Progenitor cell of endocrine pancreas (in vitro differentiated cells): Measurements from ENCODE around the gene CCDC85C. TPM values are rescaled to one million over a fixed set of nuclear protein-coding genes. Genes with fewer than 3 reads are reported as not detected.
A peak's percentile ranks its signal among the peaks of the same experiment; 100 is the strongest.

Source experiments
- DNase-seq: peaks from one replicate; pipeline ENCODE4 v3.0.0; 2021; ENCODE audit warnings: low spot score; ENCODE audit not compliant: unreplicated experiment
- H3K27ac Mint-ChIP-seq: 2 replicates; pipeline ENCODE4 v1.8.0; 2021; ENCODE audit warnings: mild to moderate bottlenecking, moderate library complexity, mixed read lengths
- H3K27me3 Mint-ChIP-seq: 2 replicates; pipeline ENCODE4 v1.8.0; 2021; ENCODE audit warnings: mixed read lengths
- H3K36me3 Mint-ChIP-seq: 2 replicates; pipeline ENCODE4 v1.8.0; 2022; ENCODE audit warnings: mixed read lengths; ENCODE audit not compliant: insufficient read depth
- H3K4me1 Mint-ChIP-seq: 2 replicates; pipeline ENCODE4 v1.8.0; 2021; ENCODE audit warnings: low read depth, mixed read lengths
- H3K4me3 Mint-ChIP-seq: 2 replicates; pipeline ENCODE4 v1.8.0; 2021; ENCODE audit warnings: low read depth, mild to moderate bottlenecking, moderate library complexity, mixed read lengths
- H3K9me3 Mint-ChIP-seq: 2 replicates; pipeline ENCODE4 v1.8.0; 2021; ENCODE audit warnings: low read depth, mixed read lengths
- total RNA-seq: library from RNA; stranded (reverse); gene quantifications from 2 replicates; pipeline ENCODE4 v1.2.1, GENCODE V29; 2021
- TF ChIP-seq, protein P1 (sequence below): fragments of 200-600 bp; sonication (generic); IDR thresholded peaks from one replicate; pipeline ENCODE4 v1.5.0; 2021; ENCODE audit warnings: antibody characterized with exemption, mild to moderate bottlenecking; ENCODE audit not compliant: unreplicated experiment

Gene CCDC85C
- total RNA-seq, 1 donor from 2014 or later = 44.9 TPM

DNA sequence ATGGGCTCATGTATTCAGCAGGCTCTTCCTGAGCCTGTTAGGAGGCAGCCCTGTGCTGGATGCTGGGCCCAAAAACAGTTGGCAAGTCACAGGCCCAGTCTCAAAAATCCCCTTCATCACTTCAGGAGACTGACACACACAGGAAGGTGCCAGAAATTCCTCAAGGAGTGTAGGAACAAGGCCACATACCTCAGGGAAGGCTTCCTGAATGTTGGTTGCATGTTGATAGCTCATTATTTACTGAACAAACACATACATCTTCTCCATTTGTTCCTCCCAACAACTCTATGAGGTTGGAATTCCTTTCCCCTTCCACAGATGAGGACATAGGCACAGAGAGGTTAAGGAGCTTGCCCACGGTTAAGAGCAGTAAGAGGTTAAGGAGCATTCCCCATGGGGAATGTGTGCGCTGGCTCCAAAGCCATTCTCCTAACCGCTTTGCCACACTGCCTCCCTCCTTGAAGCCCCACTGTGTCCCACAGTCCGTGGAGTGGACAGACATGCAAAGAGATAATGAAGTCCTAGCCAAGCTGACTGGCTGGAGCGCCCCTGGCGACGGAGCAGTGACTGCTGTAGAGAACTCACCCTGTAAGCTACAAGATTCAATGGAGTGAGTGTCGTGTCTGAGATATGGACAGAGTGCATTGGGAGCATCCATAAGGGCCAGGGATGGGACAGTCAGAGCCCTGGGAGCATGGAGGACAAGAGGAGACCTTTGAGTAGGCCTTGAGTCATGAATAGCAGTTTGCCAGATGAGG lies 44.2 kb upstream of the CCDC85C start:
- TF ChIP-seq, protein P1, sequence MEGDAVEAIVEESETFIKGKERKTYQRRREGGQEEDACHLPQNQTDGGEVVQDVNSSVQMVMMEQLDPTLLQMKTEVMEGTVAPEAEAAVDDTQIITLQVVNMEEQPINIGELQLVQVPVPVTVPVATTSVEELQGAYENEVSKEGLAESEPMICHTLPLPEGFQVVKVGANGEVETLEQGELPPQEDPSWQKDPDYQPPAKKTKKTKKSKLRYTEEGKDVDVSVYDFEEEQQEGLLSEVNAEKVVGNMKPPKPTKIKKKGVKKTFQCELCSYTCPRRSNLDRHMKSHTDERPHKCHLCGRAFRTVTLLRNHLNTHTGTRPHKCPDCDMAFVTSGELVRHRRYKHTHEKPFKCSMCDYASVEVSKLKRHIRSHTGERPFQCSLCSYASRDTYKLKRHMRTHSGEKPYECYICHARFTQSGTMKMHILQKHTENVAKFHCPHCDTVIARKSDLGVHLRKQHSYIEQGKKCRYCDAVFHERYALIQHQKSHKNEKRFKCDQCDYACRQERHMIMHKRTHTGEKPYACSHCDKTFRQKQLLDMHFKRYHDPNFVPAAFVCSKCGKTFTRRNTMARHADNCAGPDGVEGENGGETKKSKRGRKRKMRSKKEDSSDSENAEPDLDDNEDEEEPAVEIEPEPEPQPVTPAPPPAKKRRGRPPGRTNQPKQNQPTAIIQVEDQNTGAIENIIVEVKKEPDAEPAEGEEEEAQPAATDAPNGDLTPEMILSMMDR = no peak
- H3K36me3 Mint-ChIP-seq = no peaks in the 10 kb centered on the region
- H3K4me1 Mint-ChIP-seq = peaks cover 4% of the 10 kb centered on the region
- H3K27ac Mint-ChIP-seq = no peak overlapping the region
- H3K4me3 Mint-ChIP-seq = no peak overlapping the region
- DNase-seq = no peak
- H3K27me3 Mint-ChIP-seq = peaks cover 47% of the 10 kb centered on the region
- H3K9me3 Mint-ChIP-seq = no peaks in the 10 kb centered on the region

DNA sequence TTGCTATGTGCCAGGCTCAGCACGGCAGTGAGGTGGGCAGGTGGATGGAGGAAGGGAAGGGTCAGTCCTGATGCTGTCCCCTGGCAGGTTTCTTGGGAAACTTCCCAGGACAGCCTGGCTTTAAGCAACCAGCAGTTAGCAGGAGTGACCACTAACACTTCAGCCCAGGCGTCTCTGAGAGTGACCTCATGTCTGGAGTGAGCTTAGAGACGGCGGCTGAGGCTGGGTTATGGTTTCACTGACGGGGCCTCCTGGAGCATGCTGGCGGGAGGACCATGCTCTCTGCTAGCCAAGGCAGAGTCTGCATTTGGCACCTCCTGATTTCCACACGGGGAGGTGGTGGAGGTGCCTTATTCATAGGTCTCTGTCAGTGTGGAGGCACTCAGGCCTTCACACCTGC lies 43.4 kb upstream of the CCDC85C start:
- Mint-ChIP-seq H3K36me3 (no peaks in the 10 kb centered on the region), H3K27ac (no peak overlapping the region), H3K9me3 (no peaks in the 10 kb centered on the region), H3K27me3 (peaks cover 47% of the 10 kb centered on the region), H3K4me1 (peaks cover 4% of the 10 kb centered on the region), H3K4me3 (no peak overlapping the region)
- no peak for DNase-seq
- TF ChIP-seq, protein P1 = no peak

- Mint-ChIP-seq H3K27ac (no peak overlapping the region), H3K27me3 (peaks cover 40% of the 10 kb centered on the region), H3K4me1 (peaks cover 4% of the 10 kb centered on the region), H3K4me3 (peak overlapping the region; percentile 59), H3K9me3 (no peaks in the 10 kb centered on the region), H3K36me3 (no peaks in the 10 kb centered on the region)
- TF ChIP-seq, protein P1 = no peak
- no peak for DNase-seq
Measured at GRCh38 chr14:99645545-99646505, 41.8 kb upstream of the CCDC85C start.

DNA sequence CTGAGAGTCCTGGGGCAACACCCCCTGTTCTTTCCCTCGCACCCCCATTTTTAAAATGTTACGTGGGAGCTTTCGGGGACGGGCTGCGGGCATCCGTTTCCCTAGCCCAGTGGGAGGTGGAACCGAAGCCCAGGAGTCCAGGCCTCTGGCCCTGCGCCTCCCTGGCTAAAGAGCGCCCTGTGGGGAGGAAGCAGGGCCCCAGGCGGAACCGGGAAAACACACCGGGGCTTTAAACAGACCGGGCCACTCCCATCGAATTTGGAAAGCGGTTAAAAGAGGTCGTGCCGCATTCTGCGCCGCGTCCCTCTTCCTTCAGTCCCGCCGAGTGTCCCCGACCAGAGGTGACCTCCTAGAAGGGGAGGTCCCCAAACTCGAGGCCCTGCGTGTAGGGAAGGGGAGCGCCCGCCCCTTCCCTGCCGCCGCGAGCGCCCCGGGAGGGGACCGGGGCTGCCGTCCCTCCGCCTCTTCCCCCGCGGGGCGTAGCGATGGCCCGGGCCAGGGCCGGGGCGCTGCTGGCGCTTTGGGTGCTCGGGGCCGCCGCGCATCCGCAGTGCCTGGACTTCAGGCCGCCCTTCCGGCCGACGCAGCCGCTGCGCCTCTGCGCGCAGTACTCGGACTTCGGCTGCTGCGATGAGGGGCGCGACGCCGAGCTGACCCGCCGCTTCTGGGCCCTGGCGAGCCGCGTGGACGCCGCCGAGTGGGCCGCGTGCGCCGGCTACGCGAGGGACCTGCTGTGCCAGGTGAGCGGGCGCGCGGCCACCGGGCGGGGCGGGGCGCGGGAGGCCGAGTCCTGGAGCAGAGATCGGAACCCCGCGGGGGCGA lies 40.9 kb upstream of the CCDC85C start, which contains the start of gene HHIPL1:
Gene HHIPL1 (plus strand): TSS at position 407 of the 822 bp plus-strand sequence. CDS start 79 bp downstream, at position 486.
- peaks cover 37% of the 10 kb centered on the region for H3K27me3 Mint-ChIP-seq
- TF ChIP-seq, protein P1 = peak; percentile 24
- peaks cover 4% of the 10 kb centered on the region for H3K4me1 Mint-ChIP-seq
- H3K36me3 Mint-ChIP-seq = no peaks in the 10 kb centered on the region
- no peak within 1 kb of the TSS for H3K27ac Mint-ChIP-seq
- peak; percentile 19 for DNase-seq
- H3K9me3 Mint-ChIP-seq = no peaks in the 10 kb centered on the region
- H3K4me3 Mint-ChIP-seq = peak within 1 kb of the TSS; percentile 59
